GM23248 (cell line): ENCODE results near the gene SGK1. TPM values are rescaled to one million over a fixed set of nuclear protein-coding genes. Genes with fewer than 3 reads are reported as not detected.
"Not testable (repeated sequence)": the region's sequence is repeated elsewhere in the genome, so short reads cannot be mapped to it uniquely, and the experiment has no call there.

Source experiments
- DNase-seq: peaks from one replicate; pipeline ENCODE4 v3.0.0-alpha.2; 2015
- H2AFZ ChIP-seq: fragments of 200-600 bp; sonication (generic); 2 replicates; pipeline ENCODE4 v1.6.1; 2016; ENCODE audit warnings: antibody characterized with exemption
- H3F3A ChIP-seq: fragments of 200-600 bp; sonication (generic); 2 replicates; pipeline ENCODE4 v1.6.1; 2016; ENCODE audit warnings: mild to moderate bottlenecking, antibody characterized with exemption, mixed run types; ENCODE audit not compliant: insufficient read depth
- H3K27ac ChIP-seq: fragments of 200-600 bp; sonication (generic); 2 replicates; pipeline ENCODE4 v1.5.1; 2016; ENCODE audit warnings: mild to moderate bottlenecking
- H3K27me3 ChIP-seq: fragments of 200-600 bp; sonication (generic); replicated peaks from 2 replicates; pipeline ENCODE4 v1.6.1; 2016; ENCODE audit warnings: mild to moderate bottlenecking; ENCODE audit not compliant: insufficient read depth
- H3K36me3 ChIP-seq: fragments of 200-600 bp; sonication (generic); 2 replicates; pipeline ENCODE4 v1.6.1; 2016; ENCODE audit warnings: low read depth, mild to moderate bottlenecking
- H3K4me1 ChIP-seq: fragments of 200-600 bp; sonication (generic); 2 replicates; pipeline ENCODE4 v1.6.1; 2016; ENCODE audit warnings: mild to moderate bottlenecking; ENCODE audit not compliant: insufficient read depth
- H3K4me2 ChIP-seq: fragments of 200-600 bp; sonication (generic); one replicate; pipeline ENCODE4 v1.6.1; 2016; ENCODE audit warnings: mild to moderate bottlenecking; ENCODE audit not compliant: unreplicated experiment
- H3K4me3 ChIP-seq: fragments of 200-600 bp; sonication (generic); 2 replicates; pipeline ENCODE4 v1.5.1; 2016; ENCODE audit warnings: mild to moderate bottlenecking
- H3K79me2 ChIP-seq: fragments of 200-600 bp; sonication (generic); 2 replicates; pipeline ENCODE4 v1.6.1; 2016; ENCODE audit warnings: mild to moderate bottlenecking; ENCODE audit not compliant: insufficient read depth
- H3K9ac ChIP-seq: fragments of 200-600 bp; sonication (generic); 2 replicates; pipeline ENCODE4 v1.6.1; 2016; ENCODE audit warnings: mild to moderate bottlenecking
- H3K9me2 ChIP-seq: fragments of 200-600 bp; sonication (generic); 2 replicates; pipeline ENCODE4 v1.6.1; 2016; ENCODE audit warnings: mixed run types, mild to moderate bottlenecking, moderate library complexity; ENCODE audit not compliant: insufficient read depth
- H3K9me3 ChIP-seq: fragments of 200-600 bp; sonication (generic); one replicate; pipeline ENCODE4 v1.6.1; 2017; ENCODE audit warnings: low read depth
- H4K20me1 ChIP-seq: fragments of 200-600 bp; sonication (generic); 2 replicates; pipeline ENCODE4 v1.6.0; 2016; ENCODE audit not compliant: insufficient read depth
- EZH2 ChIP-seq: fragments of 200-600 bp; sonication (generic); IDR thresholded peaks from 2 replicates; pipeline ENCODE4 v1.6.1; 2018; ENCODE audit warnings: antibody characterized with exemption, mild to moderate bottlenecking; ENCODE audit not compliant: insufficient read depth, poor library complexity, severe bottlenecking
- EZH2phosphoT487 ChIP-seq: fragments of 200-600 bp; sonication (generic); IDR thresholded peaks from 2 replicates; pipeline ENCODE4 v1.6.1; 2018; ENCODE audit warnings: antibody characterized with exemption, moderate library complexity, mild to moderate bottlenecking, low read depth; ENCODE audit not compliant: insufficient read depth
- WGBS, 2 experiments: methylation state at CpG; one replicate each; pipeline ENCODE4 v1.1.6; 2015 to 2017; ENCODE audit warnings: low lambda C conversion rate in 2 of 2, low coverage in 1 of 2; ENCODE audit errors: missing lambda C conversion rate in 2 of 2; 5-methylcytosine and 5-hydroxymethylcytosine counted together
- in situ Hi-C: fragments of 300-500 bp; cut with MboI; formaldehyde crosslinking; loops from 2 replicates; pipeline ENCODE4 v1.15.0; 2020
- polyA plus RNA-seq: library from polyadenylated mRNA; unstranded; fragments of >200 nt; fragmentation: Nextera tagmentation; extraction: Ambion mirVana; gene quantifications from 2 replicates; pipeline ENCODE4 v1.2.1, GENCODE V29; 2016
- total RNA-seq: library from RNA; depleted of rRNA; stranded (reverse); fragments of >200 nt; shearing (Covaris generic); gene quantifications from 2 replicates; pipeline ENCODE4 v1.2.3, GENCODE V29; 2014

SGK1 gene
- total and polyA plus RNA-seq, 2 experiments from 2014 or later, result 134 to 228 TPM

- Histone ChIP-seq H3K4me2 (no peak overlapping the region), H3F3A (peaks cover 12% of the 10 kb centered on the region; the same call in 1 of the 2 replicates), H3K27me3 (no peaks in the 10 kb centered on the region), H4K20me1 (no peaks in the 10 kb centered on the region), H3K4me1 (peaks cover 13% of the 10 kb centered on the region), H3K36me3 (no peaks in the 10 kb centered on the region), H3K79me2 (no peaks in the 10 kb centered on the region), H3K9me2 (no peaks in the 10 kb centered on the region), H3K4me3 (no peak overlapping the region), H3K9ac (no peak overlapping the region), H3K9me3 (no peaks in the 10 kb centered on the region), H3K27ac (no peak overlapping the region), H2AFZ (no peak overlapping the region)
- in situ Hi-C loops, result no loop called here
- TF ChIP-seq EZH2phosphoT487, result no peak
- TF ChIP-seq EZH2, result no peak
- DNase-seq, result no peak
- 92 to 96% methylated on average over 3 of the region's 3 CpGs for WGBS, 2 experiments
These were observed 121.9 kb downstream of the SGK1 start for GRCh38 chr6:134195985-134196384.

GRCh38 chr6:134195164-134195906, 122.6 kb downstream of the SGK1 start:
- DNase-seq, result peak; percentile 49

GRCh38 chr6:134193536-134194498, 124.1 kb downstream of the SGK1 start:
- H3K9me3 ChIP-seq, result no peaks in the 10 kb centered on the region
- no peak overlapping the region for H3K27ac ChIP-seq
- in situ Hi-C loops, result no loop called here
- no peaks in the 10 kb centered on the region for H3K27me3 ChIP-seq
- 97 to 99% methylated on average over 6 of the region's 6 CpGs for WGBS, 2 experiments
- no peak for TF ChIP-seq EZH2
- no peak for TF ChIP-seq EZH2phosphoT487
- peaks cover 13% of the 10 kb centered on the region for H3K4me1 ChIP-seq
- no peaks in the 10 kb centered on the region for H3K36me3 ChIP-seq
- no peak for DNase-seq
- peaks cover 12% of the 10 kb centered on the region; the same call in 1 of the 2 replicates for H3F3A ChIP-seq
- H4K20me1 ChIP-seq, result no peaks in the 10 kb centered on the region
- no peak overlapping the region for H3K9ac ChIP-seq
- H3K4me3 ChIP-seq, result no peak overlapping the region
- H2AFZ ChIP-seq, result no peak overlapping the region
- no peaks in the 10 kb centered on the region for H3K9me2 ChIP-seq
- H3K79me2 ChIP-seq, result no peaks in the 10 kb centered on the region
- no peak overlapping the region for H3K4me2 ChIP-seq

More at GRCh38 chr6:134195164-134195906, 122.6 kb downstream of the SGK1 start:
- Histone ChIP-seq H4K20me1 (no peaks in the 10 kb centered on the region), H3K9me3 (no peaks in the 10 kb centered on the region), H3K9ac (peak overlapping the region; percentile 40), H3K27me3 (no peaks in the 10 kb centered on the region), H3K9me2 (no peaks in the 10 kb centered on the region), H3K4me3 (0 out of 2 replicates have a peak overlapping the region, but pooled peaks have one; percentile 23), H3K4me2 (peak overlapping the region; percentile 60), H3F3A (peaks cover 12% of the 10 kb centered on the region; the same call in 1 of the 2 replicates), H2AFZ (peak overlapping the region; percentile 79), H3K27ac (peak overlapping the region; percentile 57), H3K4me1 (peaks cover 13% of the 10 kb centered on the region), H3K36me3 (no peaks in the 10 kb centered on the region), H3K79me2 (no peaks in the 10 kb centered on the region)
- TF ChIP-seq EZH2phosphoT487 (no peak), EZH2 (no peak)
- in situ Hi-C loops, result no loop called here
- 18 to 26% methylated on average over 3 of the region's 3 CpGs for WGBS, 2 experiments

GRCh38 chr6:134192609-134193008, 125.3 kb downstream of the SGK1 start:
- H3K27ac ChIP-seq, H3K36me3 ChIP-seq, H2AFZ ChIP-seq, DNase-seq, H3K9ac ChIP-seq, H3K9me3 ChIP-seq, H3K27me3 ChIP-seq, H4K20me1 ChIP-seq, H3K4me3 ChIP-seq, H3K9me2 ChIP-seq, in situ Hi-C loops, H3K4me2 ChIP-seq, H3K79me2 ChIP-seq: not testable (repeated sequence)
- H3K4me1 ChIP-seq, result peaks cover 13% of the 10 kb centered on the region
- peaks cover 12% of the 10 kb centered on the region; the same call in 1 of the 2 replicates for H3F3A ChIP-seq
- 76 to 77% methylated on average over 8 of the region's 8 CpGs for WGBS, 2 experiments
